NCI-H774 (cell line): ENCODE measurements around the gene CADM1.
"Not testable (repeated sequence)": the region's sequence is repeated elsewhere in the genome, so short reads cannot be mapped to it uniquely, and the experiment has no call there.

ENCODE experiments used
- DNase-seq: peaks from one replicate; lab custom pipeline; 2025; lab: John Stamatoyannopoulos, UW

The CADM1 gene

GRCh38 chr11:115476463-115477286, 27.5 kb downstream of the CADM1 start:
- no peak for DNase-seq

- no peak for DNase-seq
Measured at GRCh38 chr11:115475564-115475963, 28.7 kb downstream of the CADM1 start.

GRCh38 chr11:115474306-115474705, 29.9 kb downstream of the CADM1 start:
- not testable (repeated sequence) for DNase-seq

GRCh38 chr11:115473167-115473566, 31.0 kb downstream of the CADM1 start:
- no peak for DNase-seq

DNA sequence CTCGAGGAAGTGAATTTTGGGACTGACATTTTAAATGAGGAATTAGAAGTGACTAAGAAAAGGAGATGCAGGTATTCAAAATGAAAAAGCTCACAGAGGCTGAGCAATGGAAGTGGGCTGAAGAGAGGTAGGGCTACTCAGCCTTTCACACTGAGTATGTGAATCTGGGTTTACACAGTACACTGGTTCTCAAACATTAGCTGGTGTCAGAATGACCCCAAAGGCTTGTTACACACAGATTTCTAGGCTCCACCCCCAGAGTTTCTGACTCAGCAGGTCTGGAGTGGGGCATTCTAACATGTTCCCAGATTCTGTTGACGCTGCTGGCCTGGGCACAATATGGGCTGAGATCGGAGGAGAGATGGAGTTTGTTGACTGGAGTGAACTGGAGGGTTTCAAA, 32.8 kb downstream of the CADM1 start:
- DNase-seq: no peak

DNA sequence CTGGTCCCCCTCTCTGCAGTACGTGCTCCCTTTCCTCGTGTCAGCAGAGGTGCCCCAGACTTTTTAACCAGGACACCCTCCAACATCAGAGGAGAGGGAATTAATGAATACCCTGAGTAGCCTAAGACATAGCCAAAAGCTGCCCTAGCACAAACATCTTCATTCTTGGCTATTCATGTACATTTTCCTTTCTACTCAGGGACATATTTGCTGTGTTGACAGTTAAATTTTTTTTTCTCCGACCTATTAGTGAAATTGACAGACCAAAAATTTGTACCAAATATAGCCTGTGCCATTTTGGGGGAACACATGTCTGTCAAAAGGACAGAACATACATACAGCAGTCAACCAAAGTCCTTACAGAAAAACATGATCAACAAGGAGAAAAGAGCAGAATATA, 33.3 kb downstream of the CADM1 start:
- DNase-seq: no peak

GRCh38 chr11:115469361-115469760, 34.9 kb downstream of the CADM1 start:
- DNase-seq: no peak

- DNase-seq: no peak
Measured at GRCh38 chr11:115466122-115466521, 38.1 kb downstream of the CADM1 start.

GRCh38 chr11:115464269-115464668, 39.9 kb downstream of the CADM1 start:
- DNase-seq: no peak

- DNase-seq: no peak
Measured at GRCh38 chr11:115463606-115464005, 40.6 kb downstream of the CADM1 start.

- no peak for DNase-seq
Measured at GRCh38 chr11:115462757-115463156, 41.5 kb downstream of the CADM1 start.

GRCh38 chr11:115462004-115462541, 42.1 kb downstream of the CADM1 start:
- DNase-seq: no peak

GRCh38 chr11:115460512-115460911, 43.7 kb downstream of the CADM1 start:
- no peak for DNase-seq

- no peak for DNase-seq
Measured at GRCh38 chr11:115459563-115459962, 44.7 kb downstream of the CADM1 start.

DNA sequence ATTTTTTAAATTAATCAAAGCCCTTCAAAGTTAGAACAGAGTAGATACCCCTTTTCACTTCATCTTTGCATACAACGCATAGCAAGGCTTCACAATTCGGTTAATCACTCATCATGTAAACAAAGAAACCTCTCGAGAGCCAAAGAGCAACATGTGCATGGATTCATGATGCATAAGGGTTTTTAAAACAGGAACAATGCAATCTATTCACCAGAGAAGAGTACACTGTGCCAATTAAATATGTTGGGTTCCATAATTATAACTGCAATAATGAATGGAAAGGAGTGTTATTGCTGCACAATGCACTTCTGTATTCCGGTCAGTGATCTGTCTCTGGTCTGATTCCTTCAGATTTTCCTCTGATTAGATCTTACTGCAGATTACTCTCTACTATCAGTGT, 45.3 kb downstream of the CADM1 start:
- peak; percentile 26 for DNase-seq

DNA sequence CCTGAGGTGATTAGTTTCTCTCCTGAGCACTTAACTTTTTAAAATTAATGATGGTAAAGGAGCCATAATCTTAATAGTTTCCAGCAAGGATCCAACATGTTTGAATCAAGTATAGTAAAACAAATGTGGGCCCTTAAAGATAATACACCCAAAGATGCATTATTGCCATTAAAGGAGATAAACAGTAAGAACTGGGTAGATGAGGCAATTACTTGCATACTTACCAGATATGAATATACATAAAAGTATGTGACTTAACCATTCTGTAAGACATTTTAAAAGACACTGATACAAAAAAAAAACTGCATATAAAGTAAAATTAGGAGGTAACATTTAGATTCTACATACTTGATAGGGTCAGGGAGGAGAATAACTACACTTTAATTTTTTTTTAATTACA, 48.2 kb downstream of the CADM1 start:
- DNase-seq: no peak

DNA sequence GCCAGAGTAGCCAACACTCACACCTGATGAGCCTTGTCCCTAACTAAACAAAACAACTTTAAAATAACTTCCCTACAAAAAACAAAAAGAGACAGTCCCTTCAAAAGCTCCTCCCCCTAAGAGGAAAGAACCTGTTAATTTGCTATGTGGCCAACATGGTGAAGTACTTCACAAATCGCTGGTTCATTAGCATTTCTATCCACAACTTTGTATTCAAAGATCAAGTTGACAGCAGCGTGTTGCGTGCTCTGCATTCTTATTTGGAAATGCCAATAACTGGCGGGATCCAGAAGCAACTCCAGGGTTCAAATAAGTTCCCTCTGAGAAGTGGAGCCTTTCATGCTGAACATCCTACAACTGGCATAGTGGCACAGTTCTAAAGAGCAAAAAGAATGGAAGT, 48.6 kb downstream of the CADM1 start:
- DNase-seq: no peak

DNA sequence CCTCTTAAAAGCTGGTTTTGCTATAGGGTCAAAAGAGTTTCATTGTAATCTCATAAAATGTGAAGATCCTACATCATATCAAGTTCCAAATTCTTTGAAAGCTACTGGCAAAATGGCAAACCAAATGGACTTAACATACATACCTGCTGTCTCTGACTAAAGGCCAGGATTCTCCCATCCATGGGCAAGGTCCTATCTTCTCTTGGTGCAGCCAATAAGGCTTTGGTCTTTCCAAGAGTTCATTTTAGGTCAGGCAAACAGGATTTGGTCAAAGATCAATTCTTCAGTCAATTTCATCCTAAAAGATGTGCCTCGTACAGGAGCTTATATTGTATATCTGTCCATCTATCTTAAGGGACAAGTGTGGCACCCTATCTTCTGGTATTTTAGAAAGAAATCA, 49.7 kb downstream of the CADM1 start:
- no peak for DNase-seq

GRCh38 chr11:115453693-115454490, 50.3 kb downstream of the CADM1 start:
- DNase-seq: no peak

GRCh38 chr11:115452241-115452640, 52.0 kb downstream of the CADM1 start:
- DNase-seq: no peak

- DNase-seq: no peak
Measured at GRCh38 chr11:115450519-115450918, 53.7 kb downstream of the CADM1 start.

- no peak for DNase-seq
Measured at GRCh38 chr11:115447273-115447864, 56.8 kb downstream of the CADM1 start.

DNA sequence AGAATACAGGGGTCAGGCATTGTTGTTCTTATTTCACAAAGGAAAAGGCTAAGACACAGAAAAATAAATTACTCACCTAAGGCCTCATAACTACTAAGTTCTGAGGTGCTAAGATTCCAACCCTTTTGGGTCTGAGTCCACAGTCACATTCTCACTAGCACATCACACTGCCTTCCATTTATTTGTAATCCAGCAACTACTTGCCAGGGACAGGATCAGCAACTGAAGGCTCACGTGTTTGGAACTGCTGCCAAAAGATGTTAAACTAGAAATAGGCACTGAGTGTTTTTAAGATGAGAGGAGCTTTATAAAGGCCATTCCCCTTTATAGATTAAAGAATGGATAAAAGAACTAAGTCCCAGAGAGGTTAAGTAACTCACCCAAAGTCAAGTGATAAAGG, 58.0 kb downstream of the CADM1 start:
- DNase-seq: no peak
